Stimulated activated CD4-positive, alpha-beta T cell treated with anti-CD3 and anti-CD28 coated beads, TNF-alpha, amount 100 ng/mL, for 4 hours (primary cell): ENCODE measurements around the gene CLDN22.
"Not testable (repeated sequence)": the region's sequence is repeated elsewhere in the genome, so short reads cannot be mapped to it uniquely, and the experiment has no call there.

Source experiments
- DNase-seq, 3 experiments: peaks; one replicate each; pipeline ENCODE4 v3.0.0-alpha.2; 2020; ENCODE audit warnings: low read depth in 3 of 3

Gene CLDN22

DNA sequence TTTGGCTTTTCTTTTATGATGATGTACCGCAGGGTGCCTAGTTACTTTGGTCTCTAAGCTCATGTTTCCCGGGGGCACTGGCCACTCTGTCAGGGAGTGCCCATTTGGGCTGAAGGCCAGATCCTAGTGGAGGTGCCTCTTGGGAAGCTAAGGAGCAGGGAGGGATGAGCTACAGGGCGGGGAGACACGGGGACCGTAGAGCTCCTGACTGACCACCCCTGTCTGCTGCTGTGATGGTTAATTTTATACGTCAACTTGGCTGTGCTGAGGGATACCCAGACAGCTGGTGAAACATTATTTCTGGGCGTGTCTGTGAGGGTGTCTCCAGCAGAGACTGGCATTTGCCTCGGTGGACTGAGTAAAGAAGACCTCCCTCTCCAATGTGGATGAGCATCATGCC lies 27.1 kb upstream of the CLDN22 start:
- no peak for DNase-seq

DNA sequence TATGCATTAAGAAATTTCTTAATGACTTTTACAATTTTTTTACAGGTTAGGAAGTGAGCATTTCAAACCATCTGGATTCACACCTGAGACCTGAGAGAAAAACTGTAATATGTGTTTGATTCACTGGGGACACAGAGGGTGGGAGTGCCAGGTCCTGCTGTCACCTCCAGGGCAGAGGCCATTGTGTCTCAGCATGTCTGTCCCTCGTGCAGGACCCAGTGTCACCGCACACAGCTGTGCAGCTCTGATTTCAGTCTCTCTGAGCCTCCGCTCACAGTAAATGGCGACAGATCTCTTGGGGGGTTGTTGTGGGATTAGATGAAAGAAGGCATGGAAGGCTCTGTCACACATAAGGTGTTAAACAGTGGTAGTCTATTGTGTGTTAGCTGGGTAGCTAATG lies 25.2 kb upstream of the CLDN22 start:
- DNase-seq = no peak

DNA sequence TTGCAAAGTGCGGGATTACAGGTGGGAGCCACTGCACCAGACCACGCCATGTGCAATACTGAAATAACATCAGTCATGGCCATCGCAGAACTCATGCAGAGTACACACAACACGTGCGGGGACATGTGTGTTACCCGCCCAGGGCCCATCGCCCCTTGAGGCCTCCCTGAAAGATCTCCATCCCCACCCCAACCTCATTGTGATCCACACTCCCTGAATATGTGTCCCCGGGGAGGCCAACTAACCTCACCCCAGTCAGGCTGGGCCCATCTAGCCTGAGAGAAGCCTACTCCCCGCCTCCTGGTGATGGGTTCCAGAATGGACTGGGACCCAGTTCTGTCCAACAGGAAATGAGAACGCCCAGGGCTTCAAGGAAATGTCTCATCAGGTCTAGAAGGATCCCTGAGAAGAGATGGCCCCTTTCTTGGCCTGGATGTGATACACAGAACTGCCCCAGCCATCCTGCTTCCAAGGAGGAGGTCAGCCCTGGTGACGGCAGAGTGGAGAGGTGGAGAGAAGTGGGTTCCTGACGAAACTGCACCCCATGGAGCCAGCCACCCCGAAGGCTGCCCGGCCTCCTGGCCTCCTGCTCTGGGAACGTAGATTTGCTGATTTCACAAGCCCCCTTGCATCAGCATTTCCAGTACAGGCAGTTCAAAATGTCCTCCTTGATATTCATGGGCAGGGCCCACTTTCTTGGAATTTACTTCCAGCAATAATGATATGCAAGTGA lies 24.6 kb upstream of the CLDN22 start:
- DNase-seq = no peak

DNA sequence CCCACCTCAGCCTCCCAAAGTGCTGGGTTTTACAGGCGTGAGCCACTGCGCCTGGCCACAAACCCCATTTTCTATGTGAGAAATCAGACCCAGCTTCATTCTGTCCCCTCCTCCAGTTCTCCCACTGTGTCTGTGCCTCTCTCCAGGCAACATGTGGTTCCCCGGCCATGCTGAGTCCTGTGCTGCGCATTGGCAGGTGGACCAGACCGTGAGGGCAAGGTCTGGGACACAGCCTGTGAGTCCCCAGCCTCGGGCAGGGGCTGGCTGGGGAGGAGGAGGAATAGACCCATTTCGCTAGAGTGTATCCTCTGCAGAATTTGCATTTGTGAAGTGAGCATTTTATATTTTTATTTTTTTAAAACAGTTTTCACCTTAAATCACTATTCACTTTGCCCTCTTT lies 23.7 kb upstream of the CLDN22 start:
- no peak for DNase-seq

DNA sequence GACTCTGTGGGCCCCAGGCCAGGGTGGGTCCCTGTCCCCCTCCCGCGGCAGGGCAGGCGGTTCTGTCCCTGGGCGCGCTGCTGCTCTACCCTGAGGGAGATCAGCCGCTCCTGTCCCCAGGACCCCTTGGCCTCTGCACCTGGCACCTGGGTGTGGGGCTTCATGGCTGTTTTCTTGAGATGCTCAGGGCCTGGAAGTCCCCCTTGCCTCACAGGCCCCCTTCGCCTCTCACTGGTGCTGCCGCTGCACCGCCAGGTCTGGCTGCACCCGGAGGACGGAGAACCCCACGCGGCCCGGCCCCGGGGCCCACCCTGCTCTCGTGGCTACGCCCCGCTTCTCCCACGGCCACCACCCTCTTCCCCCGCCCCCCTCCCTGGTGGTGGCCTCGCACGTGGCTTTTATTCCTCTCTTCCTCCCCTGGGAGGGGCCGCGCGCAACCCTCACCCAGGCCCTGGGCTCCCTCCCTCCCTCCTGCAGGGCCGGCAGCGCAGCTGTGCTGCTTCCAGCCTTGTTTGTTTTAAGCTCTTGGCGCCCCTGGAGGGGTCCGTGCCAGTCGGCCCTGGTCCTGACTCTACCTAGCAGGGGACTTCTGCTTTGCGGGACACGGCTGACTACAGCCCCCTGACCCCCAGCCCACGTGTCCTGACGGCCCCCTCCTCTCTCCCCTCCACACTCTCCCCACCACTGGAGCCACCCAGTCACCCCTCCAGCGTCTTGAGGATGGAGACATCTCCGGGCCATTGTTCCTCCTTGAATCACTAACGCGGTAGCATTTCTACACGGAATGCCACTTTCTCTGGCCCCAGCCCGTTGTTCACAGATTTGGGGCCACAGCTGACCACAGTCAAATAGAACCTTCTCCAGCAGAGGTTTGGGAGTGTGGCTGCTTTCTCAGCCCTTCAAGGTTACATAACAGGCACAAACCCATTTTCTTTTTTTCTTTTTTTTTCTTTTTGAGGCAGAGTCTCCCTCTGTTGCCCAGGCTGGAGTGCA lies 22.8 kb upstream of the CLDN22 start:
- no peak for DNase-seq

DNA sequence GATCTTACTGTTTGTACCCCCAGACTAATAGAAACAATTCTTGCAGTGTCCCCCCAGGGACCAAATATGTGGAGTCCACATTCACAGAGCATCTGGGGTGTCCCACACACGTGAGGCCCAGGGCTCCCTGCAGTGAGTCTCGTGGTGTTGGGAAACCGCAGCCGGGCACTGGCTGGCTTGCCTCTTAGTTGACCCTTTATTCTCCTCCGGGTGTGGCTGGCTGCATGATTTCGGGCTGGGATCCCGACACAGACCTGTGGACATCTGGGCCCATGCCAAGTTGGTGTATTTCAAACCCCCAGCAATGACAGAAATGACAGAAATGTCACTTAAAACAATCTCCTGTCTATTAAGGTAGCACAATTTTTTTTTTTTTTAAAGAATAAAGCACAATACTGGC lies 17.8 kb upstream of the CLDN22 start:
- no peak for DNase-seq

DNA sequence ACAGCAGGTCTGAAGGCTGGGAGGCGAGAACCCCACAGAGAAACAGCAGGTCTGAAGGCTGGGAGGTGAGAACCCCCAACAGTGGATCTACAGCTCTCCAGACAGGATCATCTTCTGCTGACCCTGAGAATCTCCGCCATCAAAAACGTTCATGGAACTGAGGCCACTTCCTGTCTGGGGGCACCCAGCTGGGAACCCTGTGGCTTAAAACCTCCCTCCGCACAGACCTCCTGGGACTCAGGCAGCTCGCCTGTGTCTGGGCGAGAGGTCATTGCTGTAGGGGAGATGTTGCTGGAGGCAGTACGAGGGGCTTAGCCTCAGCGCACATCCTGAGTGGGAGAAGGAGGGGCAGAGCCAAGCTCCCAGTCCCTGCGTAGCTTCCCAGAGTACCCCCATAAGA lies 17.3 kb upstream of the CLDN22 start:
- DNase-seq = no peak

DNA sequence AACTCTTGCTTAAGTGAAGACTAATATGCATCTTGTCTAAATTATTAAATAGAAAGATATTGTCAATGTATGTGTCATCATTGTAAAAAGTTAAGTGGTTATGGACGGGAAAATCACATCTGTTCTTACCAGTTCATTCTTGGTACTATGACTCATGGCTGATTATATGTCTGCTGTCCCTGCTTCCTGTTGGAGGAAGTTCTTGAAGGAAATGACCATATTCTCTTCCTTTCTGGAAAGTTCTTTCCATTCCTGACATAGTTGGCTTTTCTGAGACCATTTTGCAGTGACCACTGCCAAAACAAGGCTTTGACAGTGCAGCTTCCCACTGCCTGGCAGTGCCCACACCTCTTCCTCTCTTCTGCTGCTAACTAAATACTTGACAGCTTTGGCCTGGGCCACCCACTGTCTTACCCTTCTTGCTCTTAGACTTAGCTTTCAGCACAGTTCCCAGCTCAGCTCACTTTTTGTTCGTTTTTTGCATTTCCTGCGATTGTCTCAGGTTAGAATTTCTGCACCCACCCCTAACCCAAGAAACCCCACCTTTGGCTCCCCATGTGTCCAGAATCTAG lies 15.4 kb upstream of the CLDN22 start:
- DNase-seq = no peak

DNA sequence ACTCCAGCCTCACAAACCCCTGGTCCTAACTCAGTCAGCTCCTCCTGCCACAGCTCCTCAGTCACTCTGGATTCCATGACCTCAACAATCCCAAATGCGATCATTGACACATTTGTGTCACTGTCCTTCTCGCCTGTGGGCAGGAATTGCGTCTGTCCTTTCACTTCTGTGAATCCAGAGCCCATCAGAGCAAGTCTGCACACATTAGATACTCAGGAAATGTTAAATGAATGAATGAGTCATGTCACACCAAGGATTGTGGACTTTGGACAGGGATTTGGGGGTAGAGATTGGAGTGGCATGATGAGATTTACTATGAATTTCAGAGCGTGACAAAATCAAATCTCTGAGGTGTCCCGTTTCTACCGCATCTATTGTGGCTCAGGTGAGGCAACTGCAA lies 13.9 kb upstream of the CLDN22 start:
- no peak for DNase-seq

DNA sequence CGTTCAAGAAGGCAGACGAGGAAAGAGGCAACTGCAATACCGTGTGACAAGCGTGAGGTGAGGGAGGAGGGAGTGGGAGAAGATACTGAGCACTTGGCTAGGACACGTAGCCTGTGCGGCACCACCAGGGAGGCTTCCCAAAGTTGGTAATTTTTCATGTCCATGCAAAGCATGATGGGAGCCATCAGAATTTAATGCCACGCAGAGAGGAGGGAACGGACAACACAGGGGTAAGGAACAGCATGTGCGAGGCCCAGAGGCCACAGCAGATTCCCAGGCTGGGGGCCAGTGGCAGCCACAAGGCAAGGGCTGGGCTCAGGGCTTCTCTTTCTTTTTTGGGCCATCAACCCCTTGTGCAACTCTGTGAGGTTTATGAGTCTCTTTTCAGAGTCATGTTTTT lies 13.1 kb upstream of the CLDN22 start:
- DNase-seq = no peak

DNA sequence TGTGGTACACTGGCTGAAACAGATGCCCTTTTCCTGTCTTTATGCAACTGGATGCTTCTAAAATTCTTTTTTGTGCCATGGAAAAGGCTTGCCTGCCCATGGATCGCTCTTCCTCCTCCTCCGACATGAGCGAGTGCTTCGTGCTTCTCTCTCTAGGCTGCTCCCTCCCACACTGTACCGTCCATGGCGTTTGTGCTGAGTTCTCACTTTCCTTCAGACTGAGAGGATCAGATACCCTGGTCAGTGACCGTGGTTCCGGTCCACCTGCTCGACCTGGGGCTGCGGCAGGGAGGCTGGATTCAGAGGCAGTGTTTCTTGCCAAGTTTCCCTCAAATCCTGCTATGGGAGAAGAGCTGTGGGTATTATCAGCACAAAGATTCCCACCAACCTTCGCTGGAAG lies 12.4 kb upstream of the CLDN22 start:
- DNase-seq = no peak

DNA sequence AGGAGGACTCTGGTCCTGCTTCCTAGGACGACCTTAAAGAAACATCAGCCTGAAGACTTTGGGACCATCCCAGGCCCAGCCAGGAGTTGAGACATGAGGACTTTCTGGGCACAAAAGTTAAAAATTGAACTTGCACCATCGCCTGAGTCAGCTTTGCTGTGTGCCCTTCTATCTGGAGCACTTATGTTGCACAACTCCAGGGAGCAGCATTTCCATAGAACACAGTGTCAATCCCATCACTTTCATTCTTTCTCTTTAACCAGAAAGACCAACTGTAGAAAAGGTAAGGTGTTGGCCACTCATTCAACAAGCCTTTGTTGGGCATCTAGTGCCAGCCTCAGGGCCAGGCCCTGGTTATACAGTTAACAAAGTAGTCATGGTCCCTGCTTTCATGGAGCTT lies 10.8 kb upstream of the CLDN22 start:
- DNase-seq = no peak

DNA sequence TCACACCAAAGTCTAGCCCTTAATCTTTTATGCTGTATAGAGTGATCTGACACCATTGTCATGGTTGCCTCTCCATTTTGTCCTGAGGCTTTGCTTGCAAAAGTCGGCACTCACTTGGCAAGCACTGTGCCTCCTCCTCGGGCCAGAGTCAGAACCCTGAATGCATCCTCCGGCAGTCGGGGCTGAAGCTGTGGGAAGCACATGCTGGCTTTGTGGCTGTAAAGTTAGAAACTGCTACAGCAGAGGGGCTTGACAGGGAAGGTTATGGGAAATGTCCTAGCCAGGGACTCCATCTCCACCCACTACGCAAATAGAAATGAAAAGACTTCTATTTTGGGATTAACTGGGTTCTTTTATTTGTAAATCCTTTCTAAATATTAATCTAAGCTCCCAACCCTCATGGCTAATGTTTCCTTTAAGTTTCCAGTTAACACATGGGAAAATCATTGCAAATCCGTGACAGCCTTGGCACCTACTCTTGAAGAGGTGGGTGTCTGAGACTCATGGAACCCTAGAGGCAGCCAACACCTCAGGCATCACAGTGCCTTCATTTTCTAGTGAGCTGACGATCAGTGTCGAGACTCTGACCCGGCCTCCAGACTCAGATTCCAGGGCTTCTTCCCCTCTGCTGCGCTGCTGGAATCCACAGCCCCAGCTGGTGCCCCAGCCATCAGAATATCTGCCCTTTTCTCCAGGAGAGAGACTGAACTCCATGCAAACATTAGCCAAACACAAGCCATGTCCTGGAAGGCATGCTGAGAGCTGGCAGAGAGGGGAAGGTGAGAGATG lies 10.1 kb upstream of the CLDN22 start:
- DNase-seq = no peak

DNA sequence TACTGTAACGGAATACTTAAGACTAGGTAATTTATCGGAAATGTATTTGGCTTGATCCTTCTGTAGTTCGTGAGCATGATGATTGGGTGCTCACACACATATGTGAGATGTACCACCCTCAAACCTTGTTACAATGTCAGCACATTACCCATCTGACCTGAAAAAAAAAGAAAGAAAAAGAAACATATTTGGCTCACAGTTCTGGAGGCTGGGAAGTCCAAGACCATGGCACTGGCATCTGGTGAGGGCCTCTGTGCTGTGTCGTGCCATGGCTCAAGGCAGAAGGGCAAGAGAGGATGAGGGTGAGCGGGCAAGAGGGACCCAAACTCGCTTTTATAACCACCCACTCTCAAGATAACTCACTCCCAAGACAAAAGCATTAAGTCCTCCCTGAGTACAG lies 9.2 kb upstream of the CLDN22 start:
- DNase-seq = no peak

DNA sequence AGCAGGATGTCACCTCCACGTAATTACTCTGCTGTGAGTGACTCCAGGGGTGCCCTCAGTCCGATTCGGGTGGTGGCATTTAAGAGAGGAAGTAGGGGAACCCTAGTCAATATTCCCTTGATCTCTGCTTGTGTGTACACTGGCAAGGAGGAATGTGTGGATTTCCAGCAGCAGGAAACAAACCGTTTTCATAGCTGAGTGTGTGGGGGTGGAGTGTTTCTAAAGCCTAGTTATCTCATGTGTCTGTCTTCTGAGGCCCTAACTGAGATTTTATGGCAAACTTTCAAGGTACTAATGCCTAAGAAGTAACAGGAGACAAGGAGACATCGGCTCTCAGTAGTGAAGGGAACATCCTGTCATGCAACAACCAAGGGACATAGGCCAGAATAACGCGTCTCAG lies 8.8 kb upstream of the CLDN22 start:
- no peak for DNase-seq

DNA sequence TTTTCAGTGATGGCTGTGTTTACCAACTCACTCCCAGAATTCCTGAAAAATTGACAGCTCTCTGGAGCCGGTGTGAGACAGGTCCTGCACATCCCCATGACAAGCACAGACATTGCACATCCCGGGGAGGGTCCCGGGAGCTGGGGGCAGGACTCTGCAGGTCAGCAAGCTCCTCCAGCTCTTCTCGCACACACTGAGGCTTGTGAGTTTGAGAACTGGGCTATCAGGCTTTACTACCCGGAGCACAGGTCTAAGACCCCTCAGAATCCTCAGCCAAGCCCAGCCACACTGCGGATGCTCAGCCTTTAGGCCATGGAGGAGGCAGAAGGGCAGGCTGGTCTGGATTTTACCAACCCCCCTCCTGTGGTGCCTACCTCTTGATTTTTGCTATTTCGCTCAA lies 7.8 kb upstream of the CLDN22 start:
- DNase-seq = no peak

DNA sequence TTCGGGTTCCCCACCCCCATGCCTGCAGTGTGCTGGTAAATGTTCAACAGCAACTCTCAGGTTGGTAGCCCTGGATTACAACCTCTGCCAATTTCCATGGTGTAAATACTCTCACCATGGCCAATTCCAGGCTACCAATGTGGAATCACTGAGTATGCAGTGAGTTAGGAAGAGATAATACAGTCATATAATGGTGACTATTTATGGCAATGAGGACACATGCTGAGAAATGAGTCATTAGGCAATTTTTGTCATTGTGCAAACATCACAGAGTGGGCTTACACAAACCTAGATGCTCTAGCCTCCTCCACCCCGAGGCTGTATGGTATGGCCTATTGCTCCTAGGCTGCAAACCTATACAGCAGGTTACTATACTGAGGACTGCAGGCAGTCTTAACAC lies 6.8 kb upstream of the CLDN22 start:
- no peak for DNase-seq

DNA sequence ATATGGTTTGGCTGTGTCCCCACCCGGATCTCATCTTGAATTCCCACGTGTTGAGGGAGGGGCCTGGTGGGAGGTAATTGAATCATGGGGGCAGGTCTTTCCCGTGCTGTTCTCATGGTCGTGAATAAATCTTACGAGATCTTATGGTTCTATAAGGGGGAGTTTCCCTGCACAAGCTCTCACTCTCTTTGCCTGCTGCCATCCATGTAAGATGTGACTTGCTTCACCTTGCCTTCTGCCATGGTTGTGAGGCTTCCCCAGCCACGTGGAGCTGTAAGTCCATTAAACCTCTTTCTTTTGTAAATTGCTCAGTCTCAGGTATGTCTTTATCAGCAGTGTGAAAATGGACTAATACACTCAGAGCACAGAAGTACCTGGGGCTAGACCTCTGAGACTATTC lies 6.3 kb upstream of the CLDN22 start:
- not testable (repeated sequence) for DNase-seq

DNA sequence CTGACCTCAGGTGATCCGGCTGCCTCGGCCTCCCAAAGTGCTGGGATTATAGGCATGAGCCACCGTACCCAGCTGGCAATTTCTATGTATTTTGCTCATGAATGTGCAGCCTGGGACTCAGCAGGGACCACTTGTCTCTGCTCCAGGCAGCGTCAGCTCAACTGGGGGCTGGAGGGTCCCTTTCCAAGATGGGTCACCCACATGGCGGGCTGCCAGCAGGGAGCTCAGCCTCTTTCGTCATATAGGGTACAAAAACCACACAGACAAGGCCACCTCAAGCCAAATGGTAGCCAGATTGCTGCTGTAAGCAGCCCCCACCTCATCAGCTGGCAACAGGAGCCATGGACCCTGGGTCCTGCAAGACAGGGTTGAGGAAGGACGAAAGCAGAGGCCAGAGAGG lies 4.5 kb upstream of the CLDN22 start:
- no peak for DNase-seq

DNA sequence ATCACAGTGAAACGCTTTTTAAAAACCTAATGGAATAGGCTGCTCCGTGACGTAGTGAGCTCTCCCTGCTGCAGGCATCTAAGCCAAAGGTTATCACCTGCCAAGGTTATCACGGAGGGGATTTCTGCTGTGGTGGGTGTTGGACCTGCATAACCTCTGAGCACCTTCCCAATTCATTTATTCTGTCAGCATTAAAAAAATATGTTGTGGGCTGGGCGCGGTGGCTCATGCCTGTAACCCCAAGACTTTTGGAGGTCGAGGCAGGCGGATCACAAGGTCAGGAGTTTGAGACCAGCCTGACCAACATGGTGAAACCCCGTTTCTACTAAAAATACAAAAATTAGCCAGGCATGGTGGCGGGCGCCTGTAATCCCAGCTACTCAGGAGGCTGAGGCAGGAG lies 4.0 kb upstream of the CLDN22 start:
- DNase-seq = not testable (repeated sequence)

DNA sequence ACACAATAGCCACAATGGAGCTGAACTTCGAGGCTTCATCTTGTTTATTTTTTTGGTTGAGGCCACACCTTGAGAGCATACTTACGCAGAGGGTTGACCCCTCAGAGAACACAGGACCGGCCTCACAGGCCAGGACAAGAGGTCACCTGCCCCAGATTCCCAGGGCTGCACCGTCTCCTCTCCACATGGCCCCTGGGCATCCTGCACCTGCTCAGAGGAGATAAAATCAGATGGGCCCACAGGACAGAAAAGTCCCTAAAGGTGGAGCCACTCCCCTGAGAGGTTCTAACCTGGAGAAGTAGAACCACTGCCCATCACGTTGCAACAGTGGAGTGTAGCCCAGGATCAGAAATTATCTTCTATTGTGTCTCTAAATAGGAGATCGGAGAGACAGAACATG lies 3.2 kb upstream of the CLDN22 start:
- DNase-seq = no peak

DNA sequence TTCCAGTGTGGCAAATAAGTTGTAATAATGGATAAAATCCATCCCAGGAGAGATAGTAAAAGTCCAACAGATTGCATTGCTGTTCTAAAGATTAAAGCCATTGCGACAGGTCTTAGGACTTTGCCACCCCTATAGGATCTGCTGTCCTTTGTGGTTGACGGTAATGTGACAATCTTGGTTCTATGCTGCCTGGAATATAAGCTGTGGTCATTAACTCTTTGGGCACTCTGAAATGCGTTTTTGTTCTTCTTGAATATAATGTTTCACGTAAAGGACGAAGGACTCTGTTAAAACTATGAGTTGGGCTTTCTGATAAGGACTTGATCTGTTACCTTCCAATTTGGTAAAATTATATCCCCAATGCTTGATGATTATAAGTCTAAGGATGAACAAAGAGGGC lies 2.2 kb upstream of the CLDN22 start, which contains the start of gene CLDN24:
Gene CLDN24 (minus strand): TSS at position 101 of the 400 bp plus-strand sequence. CDS start 0 bp downstream, at position 101.
- no peak for DNase-seq
